LNCAP (cell line): ENCODE results near the gene RNLS.

ENCODE experiments used
- TF ChIP-seq, protein P1 (sequence below): fragments of 450-650 bp; IDR thresholded peaks from 2 replicates; pipeline ENCODE4 v1.5.1; 2017; ENCODE audit warnings: mild to moderate bottlenecking

The RNLS gene

GRCh38 chr10:88489107-88489506, 94.0 kb downstream of the RNLS start:
- TF ChIP-seq, protein P1, sequence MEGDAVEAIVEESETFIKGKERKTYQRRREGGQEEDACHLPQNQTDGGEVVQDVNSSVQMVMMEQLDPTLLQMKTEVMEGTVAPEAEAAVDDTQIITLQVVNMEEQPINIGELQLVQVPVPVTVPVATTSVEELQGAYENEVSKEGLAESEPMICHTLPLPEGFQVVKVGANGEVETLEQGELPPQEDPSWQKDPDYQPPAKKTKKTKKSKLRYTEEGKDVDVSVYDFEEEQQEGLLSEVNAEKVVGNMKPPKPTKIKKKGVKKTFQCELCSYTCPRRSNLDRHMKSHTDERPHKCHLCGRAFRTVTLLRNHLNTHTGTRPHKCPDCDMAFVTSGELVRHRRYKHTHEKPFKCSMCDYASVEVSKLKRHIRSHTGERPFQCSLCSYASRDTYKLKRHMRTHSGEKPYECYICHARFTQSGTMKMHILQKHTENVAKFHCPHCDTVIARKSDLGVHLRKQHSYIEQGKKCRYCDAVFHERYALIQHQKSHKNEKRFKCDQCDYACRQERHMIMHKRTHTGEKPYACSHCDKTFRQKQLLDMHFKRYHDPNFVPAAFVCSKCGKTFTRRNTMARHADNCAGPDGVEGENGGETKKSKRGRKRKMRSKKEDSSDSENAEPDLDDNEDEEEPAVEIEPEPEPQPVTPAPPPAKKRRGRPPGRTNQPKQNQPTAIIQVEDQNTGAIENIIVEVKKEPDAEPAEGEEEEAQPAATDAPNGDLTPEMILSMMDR: no peak

DNA sequence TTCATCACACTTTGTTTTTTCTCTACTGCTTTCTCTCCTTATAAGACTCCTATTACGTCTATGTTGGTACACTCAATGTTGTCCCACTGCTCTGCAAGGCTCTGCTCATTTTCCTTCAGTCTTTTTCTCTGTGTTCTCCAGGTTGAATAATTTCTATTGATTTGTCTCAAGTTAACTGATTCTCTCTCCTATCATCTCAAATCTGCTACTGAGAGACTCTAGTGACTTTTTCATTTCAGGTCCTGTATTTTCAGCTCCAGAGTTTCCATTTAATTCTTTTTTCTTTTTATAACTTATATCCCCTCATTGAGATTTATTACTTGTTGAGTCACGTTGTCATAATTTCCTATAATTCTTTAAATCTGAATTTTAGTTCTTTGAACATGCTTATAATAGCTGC, 100.9 kb downstream of the RNLS start:
- TF ChIP-seq, protein P1: no peak

- TF ChIP-seq, protein P1: no peak
Measured at GRCh38 chr10:88478256-88478655, 104.9 kb downstream of the RNLS start.

GRCh38 chr10:88477343-88478085, 105.6 kb downstream of the RNLS start:
- TF ChIP-seq, protein P1: no peak

DNA sequence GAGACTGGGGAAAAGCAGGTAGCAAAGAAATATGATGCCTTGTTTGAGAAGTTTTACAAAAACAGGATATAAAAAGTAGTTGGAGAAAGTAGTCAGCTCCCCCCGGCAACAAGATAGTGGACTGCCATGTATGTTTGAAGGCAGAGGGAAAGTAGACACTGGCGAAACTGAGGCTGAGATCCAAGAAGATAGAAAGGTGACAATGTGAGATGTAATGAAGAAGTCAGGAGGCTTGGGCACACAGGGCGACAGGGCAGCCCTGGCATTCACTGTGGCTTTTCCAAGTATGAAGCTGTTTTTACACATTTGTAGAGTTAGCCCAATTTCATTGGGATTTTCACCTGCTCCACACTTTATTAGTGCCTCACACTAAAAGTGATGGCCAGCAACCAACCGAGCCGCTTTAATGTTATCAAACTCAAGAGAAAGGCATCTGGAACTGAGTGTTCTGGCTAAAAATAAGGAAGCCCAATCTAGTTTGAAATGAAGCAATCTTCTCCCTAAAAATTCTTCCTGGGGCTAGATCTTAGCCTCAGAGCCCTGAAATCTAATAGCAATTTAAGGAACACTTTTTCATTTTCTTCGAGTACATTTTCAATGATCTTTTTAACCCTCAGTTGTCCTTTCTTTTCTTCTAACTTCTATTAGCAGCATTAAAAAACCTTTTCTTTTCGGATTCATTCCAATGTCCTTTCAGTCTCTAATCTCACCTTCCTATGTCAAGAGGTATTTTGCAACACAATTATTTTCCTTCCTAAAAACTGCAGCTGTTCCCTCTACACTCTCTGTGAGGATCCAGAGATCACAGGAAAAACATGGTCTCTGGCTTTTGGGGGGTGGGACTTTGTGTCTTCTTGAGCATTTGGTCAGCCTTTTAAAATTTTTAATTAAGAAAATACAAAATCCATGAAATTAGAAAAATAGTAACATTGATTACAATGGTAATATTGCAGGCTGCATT, 108.0 kb downstream of the RNLS start:
- TF ChIP-seq, protein P1: no peak

- TF ChIP-seq, protein P1: no peak
Measured at GRCh38 chr10:88473989-88474883, 108.9 kb downstream of the RNLS start.

GRCh38 chr10:88472540-88472939, 110.6 kb downstream of the RNLS start:
- TF ChIP-seq, protein P1: peak; percentile 46; the same call in 1 of the 2 replicates
